GM12878 (cell line): ENCODE data around the gene IFI27L2. TPM values are rescaled to one million over a fixed set of nuclear protein-coding genes. Genes with fewer than 3 reads are reported as not detected.

Experiments
- ATAC-seq: fragments of 200-7000 bp; cut with Tn5 transposase; 3 replicates; pipeline ENCODE4 v1.9.1; 2020; ENCODE audit warnings: mild to moderate bottlenecking, moderate library complexity
- BruUV-seq: library from RNA; stranded (reverse); fragments of 400-500 nt; replicated peaks from 2 replicates; lab custom pipeline; 2021; lab: Mats Ljungman, UMichigan
- CTCF ChIA-PET: fragments of 300-600 bp; sonication (Branson Sonifier 250); formaldehyde crosslinking; extraction: SDS; loops from one replicate; lab custom pipeline; 2021; ENCODE audit warnings: inconsistent platforms; lab: Yijun Ruan, JAX
- POLR2A ChIA-PET: fragments of 350-600 bp; formaldehyde crosslinking; extraction: SDS; loops from one replicate; lab custom pipeline; 2021; ENCODE audit warnings: inconsistent platforms; lab: Charles Lee
- RAD21 ChIA-PET: fragments of 300-600 bp; sonication (Branson Sonifier 250); formaldehyde crosslinking; loops from one replicate; lab custom pipeline; 2023; ENCODE audit warnings: antibody characterized with exemption; ENCODE audit not compliant: unreplicated experiment; lab: Charles Lee
- SMC1A ChIA-PET: fragments of 300-600 bp; sonication (Branson Sonifier 250); formaldehyde crosslinking; loops from one replicate; lab custom pipeline; 2023; ENCODE audit not compliant: unreplicated experiment, uncharacterized antibody; lab: Charles Lee
- DNase-seq: peaks from one replicate; pipeline ENCODE4 v3.0.0-alpha.2; 2011; ENCODE audit warnings: low read depth, low spot score
- FAIRE-seq: peaks from 3 replicates; lab custom pipeline; 2011; peaks lifted over from hg19 to GRCh38; lab: Jason Lieb, UNC
- H2AFZ ChIP-seq: 2 replicates; pipeline ENCODE4 v1.6.0; 2011; ENCODE audit warnings: low read depth, low read length, control low read depth; ENCODE audit not compliant: control insufficient read depth
- H3K27ac ChIP-seq: 2 replicates; pipeline ENCODE4 v1.5.1; 2011; ENCODE audit warnings: control low read depth; ENCODE audit not compliant: control insufficient read depth, insufficient read depth
- H3K27me3 ChIP-seq, 2 experiments: replicated peaks in 1 of 2; 2 replicates each; pipeline versions ENCODE4 v1.6.0 to v1.6.1; 2011; ENCODE audit warnings: low read length in 1 of 2; ENCODE audit not compliant: control insufficient read depth in 2 of 2, insufficient read depth in 2 of 2
- H3K36me3 ChIP-seq, 2 experiments: 2 replicates each; pipeline ENCODE4 v1.5.1; 2011; ENCODE audit warnings: low read length in 1 of 2; ENCODE audit not compliant: control insufficient read depth in 2 of 2, insufficient read depth in 2 of 2
- H3K4me1 ChIP-seq: 2 replicates; pipeline ENCODE4 v1.6.1; 2011; ENCODE audit warnings: mild to moderate bottlenecking, low read length, moderate library complexity, mixed read lengths; ENCODE audit not compliant: control insufficient read depth, insufficient read depth
- H3K4me2 ChIP-seq: 2 replicates; pipeline ENCODE4 v1.6.0; 2011; ENCODE audit warnings: control low read depth; ENCODE audit not compliant: control insufficient read depth, insufficient read depth
- H3K4me3 ChIP-seq: fragments of 200-600 bp; sonication (generic); 2 replicates; pipeline ENCODE4 v1.5.1; 2016
- H3K79me2 ChIP-seq: 2 replicates; pipeline ENCODE4 v1.6.0; 2011; ENCODE audit warnings: low read length; ENCODE audit not compliant: control insufficient read depth, insufficient read depth
- H3K9ac ChIP-seq: 2 replicates; pipeline ENCODE4 v1.8.0; 2011; ENCODE audit warnings: low read length, control low read depth, mixed read lengths; ENCODE audit not compliant: control insufficient read depth, insufficient read depth
- H3K9me3 ChIP-seq: replicated peaks from 3 replicates; pipeline ENCODE4 v1.5.1; 2011; ENCODE audit warnings: mild to moderate bottlenecking, low read length; ENCODE audit not compliant: control insufficient read depth, insufficient read depth
- H4K20me1 ChIP-seq: 2 replicates; pipeline ENCODE4 v1.6.0; 2011; ENCODE audit not compliant: control insufficient read depth, insufficient read depth
- whole genome bisulfite sequencing: methylation state at CpG from one replicate; pipeline ENCODE4 v1.1.6; 2016; ENCODE audit warnings: low lambda C conversion rate; ENCODE audit not compliant: insufficient replicate concordance, insufficient coverage; ENCODE audit errors: missing lambda C conversion rate; 5-methylcytosine and 5-hydroxymethylcytosine counted together
- in situ Hi-C: fragments of 300-500 bp; cut with MboI; formaldehyde crosslinking; loops from 9 replicates; pipeline ENCODE4 v1.14.3; 2018; ENCODE audit warnings: mixed read lengths
- intact Hi-C: fragments of 100-400 bp; cut with micrococcal nuclease; formaldehyde crosslinking; loops from one replicate; pipeline ENCODE4 v1.14.2; 2022; ENCODE audit not compliant: unreplicated experiment
- polyA plus RNA-seq, 11 experiments: library from polyadenylated mRNA; depleted of rRNA in 4 of 11; unstranded in 6 of 11; stranded (reverse) in 5 of 11; fragments of >200 nt; fragmentation: Nextera tagmentation in 4 of 11; fragmentation: Illumina TruSeq in 1 of 11; extraction: Ambion mirVana in 4 of 11; extraction: Trizol in 1 of 11; gene quantifications; 1 replicate in 1 of 11; 2 replicates in 10 of 11; pipeline versions ENCODE4 v1.2.1 to v1.2.3, GENCODE V29; 2011 to 2016; ENCODE audit warnings: inconsistent platforms in 2 of 11, missing spikeins in 2 of 11, low read depth in 1 of 11
- total RNA-seq, 4 experiments: library from RNA; depleted of rRNA in 3 of 4; stranded (reverse); fragments of >200 nt in 3 of 4; fragmentation: Illumina TruSeq in 1 of 4; extraction: Trizol in 1 of 4; gene quantifications; 2 replicates each; pipeline versions ENCODE4 v1.2.1 to v1.2.3, GENCODE V29; 2013 to 2021
- TF ChIP-seq, protein P1 (sequence below): fragments of 450-650 bp; formaldehyde crosslinking; IDR thresholded peaks from 2 replicates; pipeline ENCODE4 v1.5.0; 2022; ENCODE audit warnings: mild to moderate bottlenecking, missing genetic modification characterization

IFI27L2 gene
- total and polyA plus RNA-seq, 10 of the 15 experiments (the other 5 are each of a cell fraction or from before 2014, with no cell fraction given), result 26.6 to 134 (median 60.3) TPM

DNA sequence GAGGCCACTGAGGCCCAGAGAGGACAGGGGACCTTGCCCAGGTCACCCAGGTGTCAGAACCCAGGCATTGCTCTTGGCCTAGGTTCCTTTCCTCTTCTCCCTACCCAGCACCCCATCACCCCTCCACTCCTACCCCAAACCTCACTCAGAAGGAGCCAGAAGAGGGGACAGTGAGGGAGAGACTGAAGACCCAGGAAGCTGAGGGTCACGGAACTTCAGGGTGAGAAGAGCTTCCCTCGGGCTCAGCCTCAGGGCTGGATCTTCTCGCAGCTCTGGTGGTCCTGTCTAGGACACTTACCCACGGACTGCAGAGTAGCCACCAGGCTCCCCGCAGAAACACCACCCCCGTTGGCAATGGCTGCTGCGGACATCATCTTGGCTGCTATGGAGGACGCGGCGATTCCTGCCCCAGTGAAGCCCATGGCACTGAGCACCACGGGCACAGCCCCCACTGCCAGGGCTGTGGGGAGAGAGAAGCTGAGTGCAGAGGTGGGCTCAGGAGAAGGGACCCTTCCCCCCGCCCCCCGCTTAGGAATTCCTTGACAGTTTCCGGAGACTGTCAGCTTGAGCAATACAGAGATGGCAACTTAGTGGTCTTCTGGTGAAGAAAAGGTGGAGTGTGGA is 1.1 kb downstream of the IFI27L2 start:
- no peak overlapping the region for H3K27ac ChIP-seq
- 86% methylated on average over 14 of the region's 14 CpGs for WGBS
- in situ Hi-C loops, result no loop called here

More for the DNA sequence above, 1.1 kb downstream of the IFI27L2 start:
- Histone ChIP-seq H3K79me2 (no peaks in the 10 kb centered on the region), H3K27me3 (peaks cover 0 to 4% of the 10 kb centered on the region in 2 experiments; a peak in 1 of 4 replicates), H4K20me1 (no peaks in the 10 kb centered on the region), H3K9ac (no peak overlapping the region; the same call in 1 of the 2 replicates), H3K4me1 (peaks cover 10% of the 10 kb centered on the region; the same call in 1 of the 2 replicates), H3K36me3 (no peaks in the 10 kb centered on the region; a peak in 1 of 4 replicates), H3K4me2 (peak overlapping the region; percentile 98), H2AFZ (no peak overlapping the region; the same call in 1 of the 2 replicates), H3K9me3 (no peaks in the 10 kb centered on the region), H3K4me3 (peak overlapping the region; percentile 99)
- TF ChIP-seq, protein P1, sequence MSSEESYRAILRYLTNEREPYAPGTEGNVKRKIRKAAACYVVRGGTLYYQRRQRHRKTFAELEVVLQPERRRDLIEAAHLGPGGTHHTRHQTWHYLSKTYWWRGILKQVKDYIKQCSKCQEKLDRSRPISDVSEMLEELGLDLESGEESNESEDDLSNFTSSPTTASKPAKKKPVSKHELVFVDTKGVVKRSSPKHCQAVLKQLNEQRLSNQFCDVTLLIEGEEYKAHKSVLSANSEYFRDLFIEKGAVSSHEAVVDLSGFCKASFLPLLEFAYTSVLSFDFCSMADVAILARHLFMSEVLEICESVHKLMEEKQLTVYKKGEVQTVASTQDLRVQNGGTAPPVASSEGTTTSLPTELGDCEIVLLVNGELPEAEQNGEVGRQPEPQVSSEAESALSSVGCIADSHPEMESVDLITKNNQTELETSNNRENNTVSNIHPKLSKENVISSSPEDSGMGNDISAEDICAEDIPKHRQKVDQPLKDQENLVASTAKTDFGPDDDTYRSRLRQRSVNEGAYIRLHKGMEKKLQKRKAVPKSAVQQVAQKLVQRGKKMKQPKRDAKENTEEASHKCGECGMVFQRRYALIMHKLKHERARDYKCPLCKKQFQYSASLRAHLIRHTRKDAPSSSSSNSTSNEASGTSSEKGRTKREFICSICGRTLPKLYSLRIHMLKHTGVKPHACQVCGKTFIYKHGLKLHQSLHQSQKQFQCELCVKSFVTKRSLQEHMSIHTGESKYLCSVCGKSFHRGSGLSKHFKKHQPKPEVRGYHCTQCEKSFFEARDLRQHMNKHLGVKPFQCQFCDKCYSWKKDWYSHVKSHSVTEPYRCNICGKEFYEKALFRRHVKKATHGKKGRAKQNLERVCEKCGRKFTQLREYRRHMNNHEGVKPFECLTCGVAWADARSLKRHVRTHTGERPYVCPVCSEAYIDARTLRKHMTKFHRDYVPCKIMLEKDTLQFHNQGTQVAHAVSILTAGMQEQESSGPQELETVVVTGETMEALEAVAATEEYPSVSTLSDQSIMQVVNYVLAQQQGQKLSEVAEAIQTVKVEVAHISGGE (CRISPR knock-in tag), result no peak
- ATAC-seq (no peak), DNase-seq (no peak), FAIRE-seq (no peak)
- POLR2A ChIA-PET, result interaction anchor here (0.5 to 1.3 kb wide), 3 partner anchors 47 to 1995 kb away, joined by 3 to 6 read pairs (median 6); partner anchors contain the start of genes DDX24 and IFI27L1
- RAD21 ChIA-PET, result interaction anchor here (1.0 to 1.3 kb wide), 3 partner anchors 48 to 92 kb away, joined by 3 to 4 read pairs (median 3); partner anchors contain the start of genes DDX24 and IFI27L1
- SMC1A ChIA-PET, result interaction anchor here (0.9 to 2.2 kb wide), 3 partner anchors 46 to 92 kb away, joined by 3 to 10 read pairs (median 3); no protein-coding TSS in a partner anchor
- BruUV-seq, result TSS peak; percentile 85
- CTCF ChIA-PET, result interaction anchor here (0.9 to 2.2 kb wide), 7 partner anchors 8 to 189 kb away, joined by 3 to 8 read pairs (median 3); partner anchors contain the start of genes DDX24 and IFI27L1
- intact Hi-C loops, result no loop called here
